Fibroblast of peridontal ligament (primary cell): ENCODE data around the gene ZDHHC3.
"Not testable (repeated sequence)": the region's sequence is repeated elsewhere in the genome, so short reads cannot be mapped to it uniquely, and the experiment has no call there.

ENCODE experiments used
- DNase-seq: peaks from one replicate; pipeline ENCODE4 v3.0.0-alpha.2; 2010; ENCODE audit errors: extremely low read depth

ZDHHC3 gene

DNA sequence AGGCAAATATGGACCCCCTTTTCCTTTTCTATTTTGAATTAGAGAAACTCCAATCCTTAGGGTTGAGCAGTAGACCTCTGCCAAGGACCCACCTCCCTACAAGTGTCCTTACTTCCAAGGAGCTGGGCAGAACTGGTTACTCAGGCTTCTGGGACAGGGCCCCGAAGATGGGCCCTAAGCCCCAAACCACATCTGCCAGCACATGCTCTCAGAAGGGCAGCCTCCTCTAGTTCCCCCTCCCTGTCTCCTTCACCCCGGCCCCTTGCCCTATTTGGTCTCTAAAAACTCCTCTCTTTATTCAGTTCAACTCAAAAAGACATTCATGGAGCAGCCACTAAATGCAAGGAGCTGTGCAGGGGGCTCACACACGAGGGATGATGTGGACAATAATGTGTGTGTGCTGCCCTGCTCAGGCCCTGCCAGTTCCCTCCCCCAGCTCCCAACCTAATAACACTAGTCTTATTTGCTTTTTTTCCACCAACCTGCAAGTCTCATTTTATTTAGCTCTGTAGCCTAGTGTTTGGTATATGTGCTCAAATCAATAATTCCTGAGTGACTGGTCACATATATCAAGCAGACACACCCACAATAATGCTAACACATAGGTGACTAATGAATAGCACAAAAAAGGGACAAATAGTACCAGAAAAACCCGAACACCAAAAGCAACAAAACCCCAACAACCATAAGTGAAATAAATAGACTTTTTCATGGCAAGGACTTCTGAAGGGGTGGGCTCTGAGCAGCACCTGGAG is 12.2 kb downstream of the ZDHHC3 start:
- DNase-seq = no peak

DNA sequence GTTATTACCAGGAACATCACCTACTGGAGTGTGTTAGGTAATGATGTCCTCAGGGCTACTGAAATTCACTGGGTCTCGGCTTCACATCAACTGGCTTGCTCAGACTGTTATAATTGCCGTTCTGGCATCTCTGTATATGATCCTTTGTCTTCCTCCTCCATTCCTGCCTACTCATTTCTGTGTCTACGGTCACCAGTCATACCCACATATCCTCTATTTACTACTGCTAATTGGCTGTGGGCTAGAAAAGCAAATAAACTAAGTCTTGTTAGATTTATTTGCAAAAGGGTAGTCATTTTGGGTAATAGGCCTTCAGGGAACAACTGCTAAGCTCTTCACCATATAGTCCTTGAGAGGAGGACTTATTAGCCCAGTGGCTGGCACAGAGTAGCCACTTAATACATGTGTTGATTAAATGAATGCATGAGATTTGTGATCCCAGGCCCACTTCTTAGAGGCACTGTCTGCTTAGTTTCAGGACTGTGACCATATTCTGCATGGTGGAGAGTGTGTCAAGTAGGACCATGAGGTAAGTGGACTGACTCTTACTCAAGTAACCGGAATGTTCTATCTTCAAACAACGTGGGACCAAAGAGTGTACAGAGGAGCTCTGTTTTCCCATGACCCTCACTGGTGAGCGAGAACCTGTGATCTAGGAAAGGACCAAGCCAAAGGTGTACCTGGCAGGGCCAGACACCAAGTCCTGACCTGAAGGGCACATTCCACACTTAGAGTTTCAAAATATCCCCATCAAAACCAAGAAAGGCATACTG is 13.2 kb downstream of the ZDHHC3 start:
- DNase-seq = peak; percentile 37

DNA sequence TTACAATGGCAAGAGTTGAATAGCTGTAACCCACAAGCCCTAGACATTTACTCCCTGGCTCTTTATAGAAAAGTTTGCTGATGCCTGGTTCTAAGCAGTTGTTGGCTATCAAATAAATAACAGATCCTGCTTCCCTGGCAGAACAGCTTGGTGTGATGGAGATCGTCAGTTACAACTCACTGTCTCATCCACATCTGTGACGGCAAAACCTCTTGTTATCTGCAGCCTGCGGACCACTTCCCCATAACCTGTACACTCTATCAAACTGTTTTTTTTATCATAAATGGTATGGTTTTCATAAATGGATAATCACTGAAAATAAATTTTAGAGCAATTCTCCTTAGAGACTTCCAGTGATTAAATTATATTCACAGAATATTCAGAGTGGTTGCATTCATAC is 14.1 kb downstream of the ZDHHC3 start:
- no peak for DNase-seq

DNA sequence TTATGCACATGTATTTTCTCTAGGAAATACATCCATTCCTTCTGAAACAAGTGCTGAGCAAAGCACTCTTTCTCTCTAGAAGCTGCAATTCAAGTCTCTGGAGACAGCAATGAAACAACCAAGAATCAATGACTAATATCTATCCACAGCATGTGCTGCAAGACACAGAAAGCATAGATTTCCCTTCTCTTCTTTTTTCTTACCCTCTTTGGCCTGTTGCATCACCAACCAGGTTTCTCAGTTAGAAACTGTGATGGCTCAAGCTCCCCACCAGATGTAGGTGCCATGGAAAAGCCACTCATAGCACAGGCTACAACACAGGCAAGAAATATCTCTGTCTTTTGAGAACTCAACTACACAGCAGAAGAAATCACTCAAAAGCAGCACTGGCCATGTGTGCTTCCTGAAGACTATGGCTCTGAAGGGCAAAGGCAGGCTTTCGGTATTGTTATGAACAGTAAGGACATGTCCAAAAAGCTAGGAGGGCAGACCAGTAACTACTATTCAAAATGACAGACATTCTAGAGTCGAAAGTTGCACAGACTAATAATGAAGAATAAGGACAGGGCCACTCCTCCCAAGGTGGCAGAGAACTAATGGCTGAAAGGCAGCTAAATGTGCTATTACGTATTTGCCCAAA is 15.5 kb downstream of the ZDHHC3 start:
- peak; percentile 72 for DNase-seq

DNA sequence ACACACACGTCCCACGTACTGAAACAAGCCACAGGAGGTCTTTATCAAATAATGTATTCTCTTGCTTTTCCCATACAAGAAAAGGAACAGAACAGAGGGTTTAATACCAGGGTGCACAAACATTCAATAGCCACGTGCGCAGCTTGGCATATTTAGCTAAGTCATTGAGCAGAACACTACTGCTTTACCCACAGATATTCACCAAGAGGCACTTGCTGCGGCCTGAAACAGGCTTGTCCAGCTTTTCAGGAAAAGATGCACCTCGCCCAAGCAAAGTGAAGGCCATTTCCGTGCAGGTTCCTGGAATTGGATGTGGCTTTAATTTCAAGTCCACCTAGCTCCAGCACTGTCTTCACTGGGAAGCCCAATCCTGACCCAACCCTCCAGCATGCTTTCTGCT is 17.6 kb downstream of the ZDHHC3 start:
- DNase-seq = no peak

DNA sequence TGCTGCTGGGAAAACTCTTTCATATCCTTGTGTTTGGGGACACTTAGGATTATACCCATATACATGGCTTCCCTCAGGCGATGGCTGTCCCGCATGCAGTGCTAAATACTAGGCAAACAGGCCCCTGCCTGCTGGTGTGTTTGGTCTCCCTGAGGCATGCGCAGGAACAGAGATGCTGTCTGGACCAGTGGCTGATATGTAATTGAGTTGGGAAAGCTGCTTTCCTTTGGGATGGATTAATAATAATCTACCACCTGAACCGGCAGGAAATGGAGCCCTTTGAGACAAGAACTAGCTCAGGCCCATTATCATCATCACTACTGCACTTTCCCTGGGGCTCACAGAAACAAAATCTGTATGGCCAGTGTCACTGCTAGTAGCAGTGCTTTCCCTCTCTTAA is 18.0 kb downstream of the ZDHHC3 start:
- DNase-seq = no peak

DNA sequence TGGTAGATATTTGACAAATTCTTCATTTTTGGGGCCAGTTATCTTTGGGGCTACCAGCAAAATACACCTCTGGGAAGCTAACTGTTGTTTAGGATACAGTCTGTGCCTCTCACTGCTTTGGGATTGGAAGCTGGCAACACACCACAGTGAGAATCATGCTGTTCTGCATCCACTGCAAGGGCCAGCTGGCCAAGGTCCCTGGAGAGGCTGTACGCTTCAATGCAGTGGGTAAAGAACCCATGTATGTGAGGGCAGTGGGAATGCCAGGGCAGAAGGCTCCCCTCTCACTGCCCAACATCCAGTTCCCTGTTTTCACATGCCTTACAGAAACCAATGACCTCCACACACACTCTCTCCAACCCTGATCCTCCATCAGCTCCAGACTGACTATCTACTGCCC is 20.1 kb downstream of the ZDHHC3 start:
- no peak for DNase-seq

DNA sequence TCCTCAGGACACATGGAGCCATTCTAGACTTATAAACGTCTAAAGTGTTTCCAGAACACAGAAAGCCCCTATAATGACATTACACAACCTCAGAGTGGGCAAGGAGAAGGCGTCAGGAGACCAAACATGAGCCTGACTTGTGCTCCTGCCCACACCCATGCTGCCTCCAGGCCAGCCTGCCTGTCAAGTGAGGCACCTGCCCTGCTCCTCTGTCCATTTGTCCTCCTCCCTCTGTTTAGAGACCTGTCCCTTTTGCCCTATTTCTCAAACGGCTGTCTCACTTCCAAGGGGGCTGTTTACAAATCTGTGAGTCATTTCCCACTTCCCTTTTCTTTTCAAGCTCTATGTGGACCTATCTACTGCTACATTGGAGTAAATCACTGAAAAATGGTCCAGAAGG is 21.0 kb downstream of the ZDHHC3 start:
- peak; percentile 7 for DNase-seq

DNA sequence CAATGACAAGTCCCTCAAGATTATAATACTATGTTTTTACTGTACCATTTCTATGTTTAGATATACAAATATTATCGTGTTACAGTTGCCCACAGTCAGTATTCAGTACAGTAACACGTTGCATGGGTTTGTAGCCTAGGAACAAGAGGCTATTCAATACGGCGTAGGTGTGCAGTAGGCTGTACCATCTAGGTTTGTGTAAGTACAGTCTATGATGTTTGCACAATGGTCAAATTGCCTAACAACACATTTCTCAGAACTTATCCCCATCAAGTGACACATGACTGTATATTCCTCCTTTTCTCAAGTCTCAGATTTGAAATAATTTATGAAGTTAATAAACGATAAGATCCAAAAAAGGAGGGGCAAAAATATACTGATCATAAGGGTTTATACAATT is 21.7 kb downstream of the ZDHHC3 start:
- no peak for DNase-seq

DNA sequence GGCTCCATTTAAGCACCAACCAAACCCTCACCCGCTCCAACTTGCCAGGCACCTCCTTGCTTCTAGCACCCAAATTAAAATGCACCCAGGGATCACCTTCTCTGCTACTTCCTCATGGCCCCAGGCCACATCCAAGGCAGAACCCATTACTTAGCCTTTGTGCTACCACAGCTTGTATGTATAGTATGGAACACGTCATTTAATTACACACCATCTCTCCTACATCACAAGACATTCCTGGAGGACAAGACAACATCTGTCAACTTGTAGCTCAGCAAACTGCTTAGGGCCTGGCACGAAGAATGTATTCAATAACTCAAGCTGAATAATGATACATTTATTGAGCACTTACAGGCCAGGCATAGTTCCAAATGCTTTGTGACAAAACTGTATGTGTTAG is 23.3 kb downstream of the ZDHHC3 start:
- DNase-seq = no peak

DNA sequence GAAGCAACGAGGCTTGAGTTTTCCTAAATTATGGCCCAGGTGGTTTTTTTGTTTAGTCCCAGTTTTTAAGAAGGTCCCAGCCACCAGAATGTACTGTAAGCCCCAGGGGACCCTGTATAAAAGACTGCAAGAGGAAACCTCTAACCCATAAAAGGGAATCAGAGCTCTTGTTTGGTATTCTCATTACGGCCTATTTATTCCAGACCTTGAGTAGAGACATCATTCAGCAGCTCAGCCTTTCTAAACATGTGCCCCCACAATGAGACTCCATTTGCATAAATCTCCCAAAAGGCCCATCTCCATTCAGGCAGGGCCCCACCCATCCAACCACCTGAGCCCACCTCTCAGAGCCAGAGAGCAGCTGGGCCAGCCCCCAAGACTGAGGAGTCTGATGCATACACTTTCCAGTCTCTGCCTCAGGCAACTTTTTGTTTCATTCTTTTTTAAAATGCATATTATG is 25.7 kb downstream of the ZDHHC3 start:
- no peak for DNase-seq

DNA sequence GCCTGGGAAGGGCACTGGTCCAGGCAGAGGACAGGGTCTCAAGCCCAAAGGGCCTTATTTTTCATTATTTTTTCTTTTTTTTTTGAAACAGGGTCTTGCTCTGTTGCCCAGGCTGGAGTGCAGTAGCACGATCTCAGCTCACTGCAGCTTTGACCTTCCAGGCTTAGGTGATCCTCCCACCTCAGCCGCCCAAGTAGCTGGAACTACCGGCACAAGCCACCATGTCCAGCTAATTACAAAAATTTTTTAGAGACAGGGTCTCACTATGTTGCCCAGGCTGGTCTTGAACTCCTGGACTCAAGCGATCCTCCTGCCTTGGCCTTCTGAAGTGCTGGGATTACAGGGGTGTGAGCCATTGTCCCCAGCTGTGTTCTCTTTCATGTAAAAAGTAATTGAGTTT is 26.2 kb downstream of the ZDHHC3 start:
- not testable (repeated sequence) for DNase-seq

DNA sequence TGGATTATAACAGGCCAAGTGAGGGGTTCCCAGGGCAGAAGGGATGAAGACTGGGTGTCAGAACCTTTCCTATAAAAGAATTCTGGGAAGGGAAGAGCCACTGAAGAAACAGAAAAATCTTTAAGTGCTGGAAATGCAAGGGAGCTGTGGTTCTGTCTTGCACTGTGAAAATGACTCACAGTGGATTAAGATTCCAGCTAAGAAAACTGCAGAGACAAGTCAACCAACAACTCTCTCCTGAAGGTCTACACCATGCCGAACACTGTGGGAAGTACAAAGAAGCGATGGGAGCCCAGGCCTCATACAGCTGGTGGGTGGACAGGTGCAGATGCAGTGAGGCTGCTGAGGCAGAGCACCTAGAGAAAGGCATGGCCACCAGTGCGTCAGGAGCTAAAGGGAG is 27.7 kb downstream of the ZDHHC3 start:
- DNase-seq = no peak

DNA sequence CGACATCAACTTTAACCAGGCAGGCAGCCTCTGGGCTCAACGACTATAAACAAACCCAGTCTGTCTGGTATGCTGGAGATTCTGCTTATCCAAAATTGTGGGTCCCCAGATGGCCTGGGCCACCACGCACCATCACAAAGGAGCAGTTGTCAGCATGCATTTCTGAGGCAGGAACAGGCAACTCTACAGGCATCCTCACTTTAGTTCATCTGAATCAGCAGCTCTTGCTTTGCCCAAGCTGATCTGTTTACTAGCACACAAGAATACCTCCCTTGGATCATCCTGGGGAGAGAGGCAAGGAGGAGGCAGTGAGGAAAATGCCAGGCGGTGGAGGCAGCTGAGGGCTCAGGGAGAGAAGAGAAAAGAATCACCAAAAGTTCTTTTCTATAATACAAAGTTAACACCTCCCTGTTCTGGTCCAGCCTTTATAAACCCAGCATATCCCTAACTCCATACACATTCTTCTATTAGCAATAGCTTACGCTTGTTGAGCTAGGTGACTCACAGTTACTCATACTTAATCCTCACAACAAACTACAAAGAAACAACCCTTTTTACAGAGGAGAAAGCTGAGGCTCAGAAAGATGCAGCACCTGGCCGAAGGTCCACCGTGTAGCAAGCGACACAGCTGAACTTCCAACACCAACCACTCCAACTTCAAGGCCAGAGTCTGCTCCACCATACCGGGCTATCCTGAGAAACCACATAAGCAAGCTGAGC is 33.6 kb downstream of the ZDHHC3 start:
- DNase-seq = peak; percentile 22

DNA sequence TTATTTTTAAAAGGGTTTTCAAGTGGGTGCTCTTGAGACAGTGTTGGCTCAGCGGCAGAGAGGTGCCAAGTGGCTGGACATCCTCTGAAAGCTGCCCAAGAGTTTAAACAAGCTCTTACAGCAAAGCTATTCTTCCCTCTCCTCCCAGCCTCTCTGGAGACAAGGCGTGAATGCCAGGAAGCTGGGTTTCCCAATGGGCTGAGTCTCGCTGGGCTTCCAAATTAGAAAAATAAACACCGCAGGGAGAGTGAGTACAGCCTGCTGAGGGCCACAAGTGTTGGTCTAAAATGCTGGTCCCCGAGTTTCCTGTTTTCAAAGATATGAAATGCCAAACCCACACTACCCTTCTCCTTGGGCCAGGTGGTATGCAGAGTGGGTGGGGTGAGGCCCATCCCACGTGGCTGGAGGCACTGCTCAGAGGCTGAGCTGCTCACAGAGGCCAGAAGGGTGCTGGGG is 36.4 kb downstream of the ZDHHC3 start:
- peak; percentile 33 for DNase-seq

DNA sequence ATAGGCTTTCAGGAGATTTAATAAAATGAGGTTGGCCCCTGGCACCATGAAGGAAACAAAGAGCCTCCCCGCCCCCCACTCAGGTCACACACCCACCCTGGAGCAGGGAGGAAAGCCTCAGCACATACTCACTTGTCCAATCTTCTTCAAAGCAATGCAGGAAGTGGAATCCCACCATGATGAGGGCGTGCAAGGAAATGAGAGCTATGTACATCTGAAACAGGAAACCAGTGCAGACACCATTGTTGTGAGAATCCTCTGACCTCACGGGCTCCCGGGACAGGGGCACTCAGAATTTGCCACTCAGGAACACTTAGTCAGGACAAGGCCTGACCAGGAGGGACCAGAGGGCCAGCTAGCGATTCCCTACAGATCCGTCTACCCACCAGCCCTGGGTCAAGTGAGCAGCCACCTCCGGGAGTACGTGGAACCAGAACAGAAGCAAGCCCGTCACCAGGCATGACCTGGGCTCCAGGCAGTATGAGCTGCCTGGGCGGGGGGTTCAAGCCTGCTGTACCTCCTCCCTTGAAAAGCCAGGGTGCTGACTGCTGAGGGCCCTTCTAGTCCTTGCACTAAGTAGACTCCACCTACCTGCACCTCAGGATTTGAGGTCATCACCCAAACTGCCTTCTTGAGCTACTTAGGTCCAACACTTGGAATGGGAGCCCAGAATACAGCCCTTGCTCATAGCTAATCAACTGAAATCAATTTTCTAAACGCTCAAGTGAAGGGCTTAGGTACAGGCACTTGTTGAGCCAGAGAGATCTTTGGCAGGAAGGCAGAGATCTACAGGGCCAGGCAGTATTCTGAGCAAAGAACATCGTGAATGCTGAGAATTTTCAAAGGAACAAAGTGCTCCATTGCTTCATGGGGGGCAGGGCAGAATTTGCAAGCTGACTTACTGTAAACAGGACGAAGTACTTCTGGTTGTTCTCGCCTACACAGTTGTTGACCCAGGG is 42.7 kb downstream of the ZDHHC3 start:
- DNase-seq = no peak

DNA sequence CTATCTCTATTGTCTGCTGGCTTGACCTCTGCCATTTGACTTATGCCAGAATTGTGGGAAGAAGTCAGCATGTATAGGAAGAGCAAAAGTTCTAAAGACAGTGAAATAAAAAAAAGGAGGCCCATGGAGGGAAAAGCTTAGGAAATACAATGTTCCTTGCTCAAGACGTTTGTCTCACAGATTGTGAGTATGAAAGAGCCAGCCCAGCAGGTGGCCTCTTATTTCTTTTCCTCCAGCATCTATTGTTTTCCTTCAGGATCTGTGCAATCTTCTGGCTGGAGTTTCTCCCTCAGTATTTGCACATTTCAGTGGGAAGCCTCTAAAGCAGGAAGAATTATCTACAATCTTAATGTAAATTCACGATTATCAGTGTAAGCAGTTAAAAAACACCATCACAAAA is 43.7 kb downstream of the ZDHHC3 start:
- DNase-seq = no peak

DNA sequence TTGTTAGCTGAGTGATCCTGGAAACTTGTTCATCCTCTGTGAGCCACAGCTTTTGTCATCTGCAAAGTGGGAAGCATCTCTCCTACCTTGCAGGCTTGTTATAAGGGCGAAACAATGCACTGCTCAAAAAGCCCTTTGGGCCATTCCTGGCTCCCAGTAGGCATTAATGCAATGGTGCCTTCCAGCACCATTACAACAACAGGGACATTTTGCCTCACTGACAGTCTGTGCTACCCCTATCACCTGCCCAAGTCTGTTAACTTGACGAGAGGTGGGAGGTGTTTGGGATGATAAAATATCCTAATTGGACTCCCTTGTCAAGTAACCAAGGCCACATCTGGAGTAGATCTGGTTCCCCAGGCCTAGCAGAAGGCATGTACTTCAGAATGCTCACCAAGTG is 44.2 kb downstream of the ZDHHC3 start:
- DNase-seq = no peak

DNA sequence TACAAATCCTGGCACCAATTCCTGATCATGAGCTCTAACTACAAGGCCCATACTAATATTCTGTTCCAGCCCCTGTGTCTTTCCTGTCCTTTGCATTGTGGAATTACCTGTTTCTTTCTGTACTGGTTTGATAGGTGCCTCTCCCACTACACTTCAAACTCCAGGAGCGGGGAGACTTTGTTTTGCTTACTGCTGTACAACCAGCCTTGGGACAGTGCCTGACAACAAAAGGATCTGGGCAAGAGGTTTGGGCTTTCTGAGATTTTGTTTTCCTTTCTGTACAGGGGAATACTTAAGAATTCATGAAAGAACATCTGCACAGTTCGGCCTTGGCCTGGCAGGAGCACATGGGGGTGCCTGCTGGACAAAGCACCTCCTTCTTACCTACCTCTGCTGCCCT is 45.1 kb downstream of the ZDHHC3 start:
- DNase-seq = no peak

DNA sequence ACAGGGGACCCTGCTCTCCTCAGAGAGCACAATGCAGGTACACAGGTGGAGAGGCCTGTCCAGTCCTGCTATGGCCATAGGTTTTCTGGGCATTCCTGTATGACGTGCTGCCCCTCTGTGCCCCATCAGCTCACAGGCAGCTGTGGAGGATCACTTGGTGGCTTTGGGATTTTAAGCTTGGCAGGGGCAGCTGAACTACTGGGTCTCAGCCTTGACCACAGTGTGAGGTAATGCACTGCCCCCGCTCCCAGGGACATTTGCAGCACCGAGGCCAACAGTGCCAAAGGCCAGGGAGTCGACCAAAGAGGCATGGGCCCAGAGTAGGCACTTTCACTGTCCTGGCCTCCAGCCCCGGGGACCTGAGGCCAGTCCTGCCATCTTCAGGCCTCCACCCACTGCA is 46.2 kb downstream of the ZDHHC3 start:
- no peak for DNase-seq

DNA sequence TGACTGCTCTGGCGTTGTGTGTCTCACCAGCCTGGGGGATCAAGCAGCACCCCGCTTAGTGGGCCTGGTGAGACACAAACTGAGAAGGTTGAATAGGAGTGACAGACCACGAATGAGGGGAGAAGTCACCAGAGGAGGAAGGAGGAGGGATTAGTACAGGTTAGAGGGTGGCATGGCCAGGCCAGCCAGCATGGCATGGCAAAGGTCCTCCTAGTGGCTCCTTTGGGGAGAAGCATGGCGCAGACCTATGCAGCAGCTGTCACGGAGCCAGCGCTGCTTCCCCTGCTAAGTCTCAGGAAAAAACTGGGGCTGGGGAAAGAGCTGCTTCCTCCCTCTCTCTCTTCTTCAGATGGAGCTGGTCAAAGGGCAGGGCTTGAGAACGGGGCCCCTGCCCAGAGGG is 48.6 kb downstream of the ZDHHC3 start:
- DNase-seq = no peak
